Measurements from ENCODE around the gene RILPL1. TPM values are rescaled to one million over a fixed set of nuclear protein-coding genes. Genes with fewer than 3 reads are reported as not detected.

Gene RILPL1
- total RNA-seq, 2 donors from 2014 or later, result 2.6 to 5.0 TPM

GRCh38 chr12:123528858-123529257, 4.7 kb downstream of the RILPL1 start:
- H3K4me1 ChIP-seq, result peaks cover 5% of the 10 kb centered on the region
- H3K4me3 ChIP-seq, result no peak overlapping the region
- intact Hi-C loops (cut with DNase I), result no loop called here
- H3K9ac ChIP-seq (ENCODE audit: low read depth in 2 of 2, low read length in 2 of 2), result no peak overlapping the region
- no peaks in the 10 kb centered on the region for H3K9me3 ChIP-seq
- no peaks in the 10 kb centered on the region for H3K36me3 ChIP-seq
- no peak overlapping the region for H3K27ac ChIP-seq
- no peak for DNase-seq
- no peak for TF ChIP-seq CTCF (IDR thresholded peaks at IDR 0.05)
- H3K27me3 ChIP-seq, result no peaks in the 10 kb centered on the region

GRCh38 chr12:123526542-123527080, 6.9 kb downstream of the RILPL1 start:
- Histone ChIP-seq H3K9me3 (no peaks in the 10 kb centered on the region), H3K9ac (ENCODE audit: low read depth in 2 of 2, low read length in 2 of 2) (no peak overlapping the region), H3K27ac (no peak overlapping the region), H3K4me1 (no peaks in the 10 kb centered on the region), H3K4me3 (no peak overlapping the region), H3K36me3 (no peaks in the 10 kb centered on the region), H3K27me3 (no peaks in the 10 kb centered on the region)
- TF ChIP-seq CTCF (IDR thresholded peaks at IDR 0.05), result no peak
- no peak for DNase-seq
- intact Hi-C loops (cut with DNase I), result no loop called here

- Histone ChIP-seq H3K4me3 (no peak overlapping the region), H3K27ac (no peak overlapping the region), H3K27me3 (no peaks in the 10 kb centered on the region), H3K9me3 (no peaks in the 10 kb centered on the region), H3K9ac (ENCODE audit: low read depth in 2 of 2, low read length in 2 of 2) (no peak overlapping the region), H3K4me1 (no peaks in the 10 kb centered on the region), H3K36me3 (no peaks in the 10 kb centered on the region)
- TF ChIP-seq CTCF (IDR thresholded peaks at IDR 0.05), result no peak
- DNase-seq, result no peak
- intact Hi-C loops (cut with DNase I), result no loop called here
Measured at GRCh38 chr12:123524378-123524777, 9.1 kb downstream of the RILPL1 start.

- H3K27me3 ChIP-seq, result no peaks in the 10 kb centered on the region
- DNase-seq, result no peak
- H3K4me3 ChIP-seq, result no peak overlapping the region
- no peaks in the 10 kb centered on the region for H3K9me3 ChIP-seq
- no peak overlapping the region for H3K9ac ChIP-seq (ENCODE audit: low read depth in 2 of 2, low read length in 2 of 2)
- intact Hi-C loops (cut with DNase I), result no loop called here
- H3K4me1 ChIP-seq, result no peaks in the 10 kb centered on the region
- H3K27ac ChIP-seq, result no peak overlapping the region
- TF ChIP-seq CTCF (IDR thresholded peaks at IDR 0.05), result no peak
- H3K36me3 ChIP-seq, result no peaks in the 10 kb centered on the region
Measured at GRCh38 chr12:123523518-123523917, 10.0 kb downstream of the RILPL1 start.

GRCh38 chr12:123522164-123522563, 11.4 kb downstream of the RILPL1 start:
- Histone ChIP-seq H3K27ac (no peak overlapping the region), H3K4me3 (no peak overlapping the region), H3K27me3 (no peaks in the 10 kb centered on the region), H3K9me3 (no peaks in the 10 kb centered on the region), H3K9ac (ENCODE audit: low read depth in 2 of 2, low read length in 2 of 2) (no peak overlapping the region), H3K36me3 (no peaks in the 10 kb centered on the region), H3K4me1 (no peaks in the 10 kb centered on the region)
- DNase-seq, result no peak
- TF ChIP-seq CTCF (IDR thresholded peaks at IDR 0.05), result no peak
- intact Hi-C loops (cut with DNase I), result no loop called here

Data from colonic mucosa (tissue), 4 donors.